IMR-90 (cell line): ENCODE data around the gene NECAB2. TPM values are rescaled to one million over a fixed set of nuclear protein-coding genes. Genes with fewer than 3 reads are reported as not detected.

Experiments used
- ATAC-seq: fragments of 200-7000 bp; cut with Tn5 transposase; 2 replicates; pipeline ENCODE4 v1.9.1; 2020; ENCODE audit warnings: low read depth, mild to moderate bottlenecking, moderate library complexity
- BruUV-seq: library from RNA; stranded (reverse); fragments of 400-500 nt; replicated peaks from 2 replicates; lab custom pipeline; 2021; lab: Mats Ljungman, UMichigan
- CTCF ChIA-PET: fragments of 300-600 bp; formaldehyde crosslinking; extraction: SDS; loops from one replicate; lab custom pipeline; 2021; ENCODE audit warnings: antibody characterized with exemption; lab: Yijun Ruan, JAX
- POLR2A ChIA-PET: fragments of 300-600 bp; sonication (Branson Sonifier 250); formaldehyde crosslinking; loops from one replicate; lab custom pipeline; 2022; ENCODE audit warnings: antibody characterized with exemption; ENCODE audit not compliant: unreplicated experiment; lab: Charles Lee
- DNase-seq: peaks from one replicate; pipeline ENCODE4 v3.0.0; 2013
- H2AFZ ChIP-seq: replicated peaks from 2 replicates; pipeline ENCODE3; 2013; ENCODE audit warnings: low read length, mild to moderate bottlenecking; ENCODE audit not compliant: poor library complexity
- H2AK5ac ChIP-seq: 2 replicates; pipeline ENCODE4 v1.6.1; 2013; ENCODE audit warnings: low read depth, low read length, inconsistent platforms
- H2AK9ac ChIP-seq: replicated peaks from 2 replicates; pipeline ENCODE3; 2013; ENCODE audit warnings: mild to moderate bottlenecking, low read depth, low read length, moderate library complexity; ENCODE audit not compliant: poor library complexity
- H2BK120ac ChIP-seq: 2 replicates; pipeline ENCODE4 v1.6.1; 2013; ENCODE audit warnings: low read depth, low read length, inconsistent platforms
- H2BK15ac ChIP-seq: 3 replicates; pipeline ENCODE4 v1.6.1; 2013; ENCODE audit warnings: low read depth, low read length, inconsistent platforms
- H2BK20ac ChIP-seq: 2 replicates; pipeline ENCODE4 v1.6.1; 2013; ENCODE audit warnings: low read depth, mild to moderate bottlenecking, inconsistent platforms, low read length, moderate library complexity
- H2BK5ac ChIP-seq: 2 replicates; pipeline ENCODE4 v1.6.1; 2013; ENCODE audit warnings: mild to moderate bottlenecking, low read depth, low read length, inconsistent platforms; ENCODE audit not compliant: poor library complexity, severe bottlenecking
- H3K14ac ChIP-seq: replicated peaks from 2 replicates; pipeline ENCODE4 v1.6.1; 2013; ENCODE audit warnings: low read depth, low read length, inconsistent platforms
- H3K18ac ChIP-seq: 2 replicates; pipeline ENCODE4 v1.6.1; 2013; ENCODE audit warnings: low read depth, low read length, control low read depth
- H3K23ac ChIP-seq: 2 replicates; pipeline ENCODE4 v1.6.1; 2013; ENCODE audit warnings: low read depth, low read length, inconsistent platforms
- H3K27ac ChIP-seq: 2 replicates; pipeline ENCODE4 v1.5.1; 2013; ENCODE audit warnings: mild to moderate bottlenecking, control low read depth, low read length; ENCODE audit not compliant: insufficient read depth
- H3K27me3 ChIP-seq: 2 replicates; pipeline ENCODE4 v1.6.1; 2013; ENCODE audit warnings: low read length; ENCODE audit not compliant: control insufficient read depth, insufficient read depth
- H3K36me3 ChIP-seq: 2 replicates; pipeline ENCODE4 v1.6.1; 2013; ENCODE audit warnings: low read length, mixed read lengths; ENCODE audit not compliant: control insufficient read depth, insufficient read depth
- H3K4ac ChIP-seq: 2 replicates; pipeline ENCODE4 v1.6.1; 2013; ENCODE audit warnings: low read depth, low read length, inconsistent platforms
- H3K4me1 ChIP-seq: 2 replicates; pipeline ENCODE4 v1.6.1; 2013; ENCODE audit warnings: low read length, mixed read lengths; ENCODE audit not compliant: control insufficient read depth, insufficient read depth
- H3K4me2 ChIP-seq: 2 replicates; pipeline ENCODE4 v1.6.1; 2013; ENCODE audit warnings: low read depth, mild to moderate bottlenecking, control low read depth, low read length, moderate library complexity
- H3K4me3 ChIP-seq: 2 replicates; pipeline ENCODE4 v1.5.1; 2013; ENCODE audit warnings: low read depth, mild to moderate bottlenecking, control low read depth, low read length, moderate library complexity; ENCODE audit not compliant: insufficient read depth
- H3K56ac ChIP-seq: 2 replicates; pipeline ENCODE4 v1.6.1; 2013; ENCODE audit warnings: low read length, inconsistent platforms; ENCODE audit not compliant: insufficient read depth; ENCODE audit errors: extremely low read depth
- H3K79me1 ChIP-seq, 2 experiments: 2 replicates each; pipeline ENCODE4 v1.6.1; 2013; ENCODE audit warnings: low read length in 2 of 2, inconsistent platforms in 1 of 2, low read depth in 1 of 2
- H3K9ac ChIP-seq: 2 replicates; pipeline ENCODE4 v1.6.1; 2013; ENCODE audit warnings: low read depth, low read length, control low read depth
- H3K9me1 ChIP-seq: 2 replicates; pipeline ENCODE4 v1.6.1; 2013; ENCODE audit warnings: low read length, inconsistent platforms; ENCODE audit not compliant: insufficient read depth
- H3K9me3 ChIP-seq: 2 replicates; pipeline ENCODE4 v1.6.1; 2013; ENCODE audit warnings: low read length; ENCODE audit not compliant: control insufficient read depth, insufficient read depth
- H4K20me1 ChIP-seq: 2 replicates; pipeline ENCODE4 v1.6.1; 2013; ENCODE audit warnings: low read length, inconsistent platforms; ENCODE audit not compliant: insufficient read depth
- H4K5ac ChIP-seq: 2 replicates; pipeline ENCODE4 v1.6.1; 2013; ENCODE audit warnings: mild to moderate bottlenecking, low read depth, low read length, control low read depth
- H4K8ac ChIP-seq, 2 experiments: 2 replicates each; pipeline ENCODE4 v1.6.1; 2013; ENCODE audit warnings: low read depth in 2 of 2, low read length in 2 of 2, control low read depth in 1 of 2, inconsistent platforms in 1 of 2
- H4K91ac ChIP-seq: 2 replicates; pipeline ENCODE4 v1.6.1; 2013; ENCODE audit warnings: low read depth, low read length, inconsistent platforms; ENCODE audit not compliant: insufficient read depth
- RAD21 ChIP-seq: IDR thresholded peaks from 2 replicates; pipeline ENCODE4 v1.6.1; 2012; ENCODE audit warnings: low read length, improper control_type of control experiment
- SMC3 ChIP-seq: fragments of 150-350 bp; IDR thresholded peaks from 2 replicates; pipeline ENCODE4 v1.6.1; 2016; ENCODE audit warnings: low read depth, mild to moderate bottlenecking, antibody characterized with exemption, low read length, moderate library complexity
- WGBS, 2 experiments: methylation state at CpG; one replicate each; pipeline versions ENCODE4 v1.1.5 to v1.1.7; 2013; ENCODE audit warnings: missing lambda C conversion rate in 2 of 2; ENCODE audit not compliant: insufficient read length in 1 of 2; ENCODE audit errors: extremely low coverage in 2 of 2; 5-methylcytosine and 5-hydroxymethylcytosine counted together
- dilution Hi-C: fragments of 300-500 bp; cut with HindIII; formaldehyde crosslinking; loops from one replicate; pipeline ENCODE4 v1.14.3; 2018; ENCODE audit warnings: low sequenced_read_pairs; ENCODE audit not compliant: unreplicated experiment
- in situ Hi-C: fragments of 300-500 bp; cut with MboI; formaldehyde crosslinking; loops from 3 replicates; pipeline ENCODE4 v1.14.3; 2019; ENCODE audit warnings: low sequenced_read_pairs, inconsistent platforms, mixed read lengths
- intact Hi-C: fragments of 100-400 bp; cut with micrococcal nuclease; formaldehyde crosslinking; loops from 2 replicates; pipeline ENCODE4 v1.10.0; 2022
- polyA plus RNA-seq, 3 experiments: library from polyadenylated mRNA; depleted of rRNA; stranded (reverse); fragments of >200 nt; gene quantifications; 2 replicates each; pipeline ENCODE4 v1.2.3, GENCODE V29; 2012; ENCODE audit warnings: low replicate concordance in 1 of 3
- total RNA-seq: library from RNA; depleted of rRNA; stranded (reverse); fragments of >200 nt; gene quantifications from 2 replicates; pipeline ENCODE4 v1.2.3, GENCODE V29; 2012

Gene NECAB2
- total and polyA plus RNA-seq, 2 of the 4 experiments (the other 2 are of a cell fraction) = 0.27 TPM; not detected in 1

DNA sequence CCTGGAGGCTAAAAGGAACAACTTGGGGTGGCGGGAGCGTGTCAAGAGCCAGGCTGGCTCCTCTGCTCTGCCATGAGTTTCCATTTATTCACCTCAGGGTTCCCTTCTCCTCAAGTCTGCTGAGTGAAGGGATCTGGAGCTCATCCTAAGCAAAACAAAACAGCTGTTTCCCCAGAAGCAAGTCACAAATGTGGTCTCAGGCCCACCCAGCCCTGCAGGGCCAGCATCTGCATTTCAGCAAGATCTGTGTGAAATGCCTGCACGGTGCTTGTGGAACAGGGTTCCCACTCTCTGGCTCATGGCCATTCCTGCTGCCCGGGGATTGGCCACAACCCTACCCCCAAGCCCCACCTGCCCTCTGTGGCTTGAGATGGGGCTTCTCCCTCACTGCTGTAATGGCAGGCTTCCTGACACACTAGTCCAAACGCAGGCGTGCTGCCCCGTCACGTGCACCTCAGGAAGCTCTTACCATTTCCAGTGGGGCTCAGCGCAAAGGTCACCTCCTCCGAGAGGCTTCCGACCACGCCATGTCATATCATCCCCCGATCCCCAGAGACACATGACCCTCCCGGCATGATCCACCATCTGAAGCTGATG lies 72.3 kb downstream of the NECAB2 start:
- in situ Hi-C loops = no loop called here

More for the DNA sequence above, 72.3 kb downstream of the NECAB2 start:
- Histone ChIP-seq H3K23ac (no peak overlapping the region), H4K8ac (no peak overlapping the region), H2AFZ (no peak overlapping the region), H3K9ac (no peak overlapping the region), H3K36me3 (no peaks in the 10 kb centered on the region), H3K4ac (no peak overlapping the region), H2AK5ac (no peak overlapping the region), H2BK120ac (no peak overlapping the region), H4K20me1 (no peaks in the 10 kb centered on the region), H2BK20ac (no peak overlapping the region), H3K14ac (no peak overlapping the region), H2BK5ac (no peak overlapping the region), H3K4me1 (no peaks in the 10 kb centered on the region), H3K9me3 (peaks cover 10% of the 10 kb centered on the region), H3K4me3 (no peak overlapping the region), H3K27ac (no peak overlapping the region), H3K56ac (no peak overlapping the region), H4K91ac (no peak overlapping the region), H2BK15ac (no peak overlapping the region), H3K18ac (no peak overlapping the region), H3K27me3 (peaks cover 60% of the 10 kb centered on the region), H2AK9ac (no peak overlapping the region), H4K5ac (no peak overlapping the region), H3K79me1 (no peaks in the 10 kb centered on the region), H3K9me1 (no peaks in the 10 kb centered on the region), H3K4me2 (no peak overlapping the region)
- ATAC-seq (no peak), DNase-seq (no peak)
- dilution Hi-C loops = no loop called here
- no TSS peak for BruUV-seq
- intact Hi-C loops = loop anchor here (5.0 kb wide), 1 partner anchor 73 kb away; the partner anchor contains the start of gene NECAB2
- TF ChIP-seq SMC3 (no peak), RAD21 (no peak)
- ChIA-PET CTCF (no interaction called here), POLR2A (interaction anchor here (0.5 kb wide), 1 partner anchor 12 kb away, joined by 7 read pairs; no protein-coding TSS in a partner anchor)
- WGBS, 2 experiments = 73% methylated on average over 7 of the region's 14 CpGs; no CpG with 5 or more reads in 1 of the 2 experiments
